B cell (primary cell): Measurements from ENCODE around the gene ADCY10. TPM values are rescaled to one million over a fixed set of nuclear protein-coding genes. Genes with fewer than 3 reads are reported as not detected.

Source experiments
- ATAC-seq: fragments of 200-7000 bp; cut with Tn5 transposase; one replicate; pipeline ENCODE4 v1.10.0; 2021; ENCODE audit warnings: low read depth, mild to moderate bottlenecking, moderate number of reproducible peaks, moderate library complexity
- CTCF ChIA-PET: fragments of 350-600 bp; sonication (Branson Sonifier 250); formaldehyde crosslinking; loops from one replicate; lab custom pipeline; 2021; ENCODE audit warnings: antibody characterized with exemption, inconsistent platforms; lab: Charles Lee
- POLR2A ChIA-PET: fragments of 350-600 bp; sonication (Branson Sonifier 250); formaldehyde crosslinking; loops from one replicate; lab custom pipeline; 2021; ENCODE audit warnings: antibody characterized with exemption; lab: Charles Lee
- DNase-seq: peaks from one replicate; pipeline ENCODE4 v3.0.0; 2013
- H2AFZ ChIP-seq: 2 replicates; pipeline ENCODE4 v1.6.1; 2012; ENCODE audit warnings: mild to moderate bottlenecking, low read depth, low read length; ENCODE audit not compliant: insufficient read depth, poor library complexity, severe bottlenecking
- H3K27ac ChIP-seq, 2 donors: 1 replicate in 1 of 2; 2 replicates in 1 of 2; pipeline ENCODE4 v1.5.1; 2012 to 2013; ENCODE audit warnings: low read length in 2 of 2, mild to moderate bottlenecking in 2 of 2, moderate library complexity in 1 of 2
- H3K27me3 ChIP-seq, 4 experiments: fragments of 200-600 bp in 1 of 4; sonication (generic) in 1 of 4; replicated peaks in 1 of 4; 1 replicate in 2 of 4; 2 replicates in 2 of 4; pipeline versions ENCODE4 v1.6.1 to v1.7.0; 2013 to 2016; ENCODE audit warnings: low read length in 3 of 4, mild to moderate bottlenecking in 2 of 4, mixed read lengths in 1 of 4, moderate library complexity in 1 of 4; ENCODE audit not compliant: insufficient read depth in 4 of 4, control insufficient read depth in 3 of 4; ENCODE audit errors: control extremely low read depth in 1 of 4
- H3K36me3 ChIP-seq, 2 experiments: replicated peaks in 1 of 2; 1 replicate in 1 of 2; 2 replicates in 1 of 2; pipeline versions ENCODE4 v1.6.1 to v1.7.1; 2013; ENCODE audit warnings: low read length in 1 of 2; ENCODE audit not compliant: insufficient read depth in 2 of 2, control insufficient read depth in 1 of 2; ENCODE audit errors: control extremely low read depth in 1 of 2, extremely low read depth in 1 of 2
- H3K4me1 ChIP-seq, 2 donors: fragments of 200-600 bp in 1 of 2; sonication (generic) in 1 of 2; 1 replicate in 1 of 2; 2 replicates in 1 of 2; pipeline versions ENCODE4 v1.5.1 to v1.6.1; 2013 to 2017; ENCODE audit warnings: low read length in 2 of 2; ENCODE audit not compliant: control insufficient read depth in 2 of 2, insufficient read depth in 2 of 2
- H3K4me2 ChIP-seq: replicated peaks from 2 replicates; pipeline ENCODE3; 2012; ENCODE audit warnings: mild to moderate bottlenecking, low read depth, low read length; ENCODE audit not compliant: poor library complexity, severe bottlenecking
- H3K4me3 ChIP-seq, 5 experiments: fragments of 200-600 bp in 1 of 5; sonication (generic) in 1 of 5; 1 replicate in 3 of 5; 2 replicates in 2 of 5; pipeline versions ENCODE4 v1.5.1 to v1.7.0; 2011 to 2016; ENCODE audit warnings: low read length in 4 of 5, mild to moderate bottlenecking in 4 of 5, low read depth in 2 of 5, control low read depth in 1 of 5, moderate library complexity in 1 of 5; ENCODE audit not compliant: insufficient read depth in 1 of 5; ENCODE audit errors: control extremely low read depth in 1 of 5, extremely low read depth in 1 of 5
- H3K79me2 ChIP-seq: fragments of 200-600 bp; sonication (generic); one replicate; pipeline ENCODE4 v1.6.0; 2016; ENCODE audit warnings: low read length; ENCODE audit not compliant: control insufficient read depth, insufficient read depth
- H3K9ac ChIP-seq: fragments of 200-600 bp; sonication (generic); 2 replicates; pipeline ENCODE4 v1.6.1; 2017; ENCODE audit warnings: mild to moderate bottlenecking, low read length, moderate library complexity
- H3K9me3 ChIP-seq, 3 donors: one replicate each; pipeline versions ENCODE4 v1.6.1 to v1.7.1; 2013; ENCODE audit warnings: low read length in 2 of 3; ENCODE audit not compliant: control insufficient read depth in 2 of 3, insufficient read depth in 1 of 3; ENCODE audit errors: control extremely low read depth in 1 of 3
- H4K20me1 ChIP-seq: 2 replicates; pipeline ENCODE4 v1.6.0; 2012; ENCODE audit warnings: mild to moderate bottlenecking, low read length; ENCODE audit not compliant: insufficient read depth, control insufficient read depth, poor library complexity, severe bottlenecking
- H3K27ac Mint-ChIP-seq: one replicate; pipeline ENCODE4 v1.8.0; 2021; ENCODE audit warnings: mixed read lengths
- H3K27me3 Mint-ChIP-seq: one replicate; pipeline ENCODE4 v1.8.0; 2021; ENCODE audit warnings: mixed read lengths
- H3K4me1 Mint-ChIP-seq: one replicate; pipeline ENCODE4 v1.8.0; 2021; ENCODE audit warnings: mixed read lengths
- H3K4me3 Mint-ChIP-seq: one replicate; pipeline ENCODE4 v1.8.0; 2021; ENCODE audit warnings: mixed read lengths
- H3K9me3 Mint-ChIP-seq: one replicate; pipeline ENCODE4 v1.8.0; 2022; ENCODE audit warnings: mixed read lengths; ENCODE audit not compliant: insufficient read depth
- CTCF ChIP-seq: fragments of 200-600 bp; IDR thresholded peaks from one replicate; pipeline ENCODE4 v1.8.0; 2022; ENCODE audit warnings: antibody characterized with exemption, mild to moderate bottlenecking
- EZH2 ChIP-seq: IDR thresholded peaks from 2 replicates; pipeline ENCODE4 v1.6.1; 2012; ENCODE audit warnings: borderline replicate concordance, low read depth, mild to moderate bottlenecking, moderate library complexity, low read length; ENCODE audit not compliant: insufficient read depth, poor library complexity, severe bottlenecking
- WGBS: methylation state at CpG from one replicate; pipeline ENCODE4 v1.1.5; 2013; ENCODE audit warnings: missing lambda C conversion rate; ENCODE audit not compliant: insufficient coverage; 5-methylcytosine and 5-hydroxymethylcytosine counted together
- intact Hi-C: fragments of 100-400 bp; cut with micrococcal nuclease; formaldehyde crosslinking; loops from one replicate; pipeline ENCODE4 v1.10.0; 2022
- polyA plus RNA-seq: library from polyadenylated mRNA; depleted of rRNA; stranded (reverse); fragments of >200 nt; gene quantifications from 2 replicates; pipeline ENCODE4 v1.2.3, GENCODE V29; 2012
- total RNA-seq, 2 donors: library from RNA; stranded (reverse); fragments of 120-200 nt in 1 of 2; gene quantifications; 1 replicate in 1 of 2; 2 replicates in 1 of 2; pipeline versions ENCODE4 v1.2.3 to v1.2.4, GENCODE V29; 2013 to 2022

ADCY10 gene
- total and polyA plus RNA-seq, 2 donors (not counting 1 experiment from before 2014, with no cell fraction given), result 0.15 TPM; not detected in 1

DNA sequence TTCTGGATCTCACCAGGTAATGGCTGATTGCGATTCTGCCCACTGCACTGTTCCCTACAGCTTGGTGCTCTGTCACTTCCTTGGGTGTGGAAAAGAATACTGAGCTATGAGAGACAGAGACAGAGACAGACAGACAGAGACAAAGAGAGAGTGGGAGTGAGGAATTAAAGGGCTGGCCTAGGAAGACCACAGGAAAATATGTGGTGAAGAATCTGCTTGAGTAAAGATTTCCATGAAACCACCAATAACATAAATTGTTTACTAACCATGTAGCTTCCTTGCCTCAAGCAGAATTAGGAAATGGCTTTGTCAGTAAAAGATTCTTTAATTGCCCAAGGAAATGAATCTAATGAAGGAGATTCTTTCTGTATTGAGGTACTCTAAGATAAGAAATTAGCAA, 137.8 kb downstream of the ADCY10 start:
- Mint-ChIP-seq H3K4me3 (no peak overlapping the region), H3K27ac (no peak overlapping the region), H3K9me3 (no peaks in the 10 kb centered on the region), H3K27me3 (no peaks in the 10 kb centered on the region), H3K4me1 (no peaks in the 10 kb centered on the region)
- no peak overlapping the region for H3K9ac ChIP-seq
- ATAC-seq (no peak), DNase-seq (no peak)
- H3K9me3 ChIP-seq, result peaks cover 0 to 4% (median 3%) of the 10 kb centered on the region in 3 donors
- no peak for TF ChIP-seq CTCF
- TF ChIP-seq EZH2, result no peak
- no peaks in the 10 kb centered on the region for H4K20me1 ChIP-seq
- H3K79me2 ChIP-seq, result peaks cover 7% of the 10 kb centered on the region
- peaks cover 12 to 29% of the 10 kb centered on the region in 2 experiments for H3K36me3 ChIP-seq
- no peak overlapping the region for H3K27ac ChIP-seq
- CTCF ChIA-PET, result interaction anchor here (1.0 kb wide), 1 partner anchor 16 kb away, joined by 3 read pairs; no protein-coding TSS in a partner anchor
- intact Hi-C loops, result no loop called here
- no peaks in the 10 kb centered on the region for H3K4me1 ChIP-seq
- H3K4me2 ChIP-seq, result no peak overlapping the region
- H2AFZ ChIP-seq, result no peak overlapping the region
- H3K27me3 ChIP-seq, result no peaks in the 10 kb centered on the region
- POLR2A ChIA-PET, result no interaction called here
- no CpG with 5 or more reads among the region's 1 CpG for WGBS
- no peak overlapping the region for H3K4me3 ChIP-seq

DNA sequence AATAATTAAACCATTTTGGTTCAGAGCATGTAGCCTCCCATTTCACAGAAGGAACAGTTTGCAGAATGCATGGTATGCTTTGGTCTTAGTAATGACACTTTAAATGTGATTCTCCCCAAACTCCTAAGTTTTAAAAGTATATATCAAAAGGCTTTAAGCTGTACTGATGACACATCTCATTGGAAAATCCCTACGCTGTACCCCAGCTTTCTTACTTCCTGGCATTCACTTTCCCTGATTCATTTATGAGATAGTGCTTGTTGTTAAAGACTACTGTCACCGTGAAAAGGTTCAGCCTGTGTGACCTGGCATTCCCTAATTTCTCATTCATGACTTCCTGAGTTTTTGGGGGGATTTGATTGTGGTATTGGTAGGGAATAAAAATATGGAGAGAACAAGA, 138.8 kb downstream of the ADCY10 start:
- no peak overlapping the region for H3K9ac ChIP-seq
- peaks cover 7% of the 10 kb centered on the region for H3K79me2 ChIP-seq
- no peaks in the 10 kb centered on the region for H3K4me1 ChIP-seq
- no CpG with 5 or more reads among the region's 2 CpGs for WGBS
- Mint-ChIP-seq H3K9me3 (no peaks in the 10 kb centered on the region), H3K27me3 (no peaks in the 10 kb centered on the region), H3K4me1 (no peaks in the 10 kb centered on the region), H3K27ac (no peak overlapping the region), H3K4me3 (no peak overlapping the region)
- H4K20me1 ChIP-seq, result no peaks in the 10 kb centered on the region
- H3K27ac ChIP-seq, result no peak overlapping the region
- H3K4me2 ChIP-seq, result no peak overlapping the region
- no peak overlapping the region for H3K4me3 ChIP-seq
- no peak for ATAC-seq
- DNase-seq, result no peak
- CTCF ChIA-PET, result interaction anchor here (1.2 kb wide), 1 partner anchor 14 kb away, joined by 3 read pairs; no protein-coding TSS in a partner anchor
- H3K27me3 ChIP-seq, result no peaks in the 10 kb centered on the region
- H3K9me3 ChIP-seq, result peaks cover 0 to 4% (median 0%) of the 10 kb centered on the region in 3 donors
- POLR2A ChIA-PET, result no interaction called here
- H3K36me3 ChIP-seq, result peaks cover 13 to 30% of the 10 kb centered on the region in 2 experiments
- intact Hi-C loops, result no loop called here
- no peak for TF ChIP-seq CTCF
- no peak for TF ChIP-seq EZH2
- no peak overlapping the region for H2AFZ ChIP-seq
